HG03575 (cell line): ENCODE measurements around the gene RASGRP4.
"Not testable (repeated sequence)": the region's sequence is repeated elsewhere in the genome, so short reads cannot be mapped to it uniquely, and the experiment has no call there.

Experiments used
- ATAC-seq: cut with Tn5 transposase; IDR thresholded peaks from one replicate; pipeline ENCODE4 v1.9.1; 2021; ENCODE audit not compliant: unreplicated experiment, insufficient number of reproducible peaks, low FRiP score; ENCODE audit errors: extremely low read depth

The RASGRP4 gene

GRCh38 chr19:38384209-38385027, 41.6 kb downstream of the RASGRP4 start:
- ATAC-seq, result no peak

DNA sequence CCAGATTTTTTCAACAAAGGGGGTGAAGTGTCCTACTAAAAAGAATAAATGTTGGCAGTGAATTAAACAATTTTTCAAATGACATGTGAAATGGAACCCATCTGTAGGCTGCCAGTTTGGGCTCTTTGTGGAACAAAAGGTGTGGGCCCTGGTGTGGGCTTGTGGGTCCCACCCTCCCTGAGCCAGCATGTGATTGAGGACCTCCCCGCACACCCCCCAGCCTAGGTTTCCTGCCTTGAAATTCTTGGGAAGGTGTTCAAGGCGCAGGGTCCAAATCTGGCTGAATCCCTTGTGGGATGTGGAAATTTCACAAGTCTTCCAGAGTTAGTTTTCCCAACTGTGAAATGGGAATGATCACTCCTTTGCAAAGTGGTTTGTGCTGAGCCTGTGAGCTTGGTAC, 42.3 kb downstream of the RASGRP4 start:
- ATAC-seq, result no peak

GRCh38 chr19:38383184-38383583, 42.8 kb downstream of the RASGRP4 start:
- ATAC-seq, result no peak

- ATAC-seq, result no peak
Measured at GRCh38 chr19:38381138-38381537, 44.9 kb downstream of the RASGRP4 start.

DNA sequence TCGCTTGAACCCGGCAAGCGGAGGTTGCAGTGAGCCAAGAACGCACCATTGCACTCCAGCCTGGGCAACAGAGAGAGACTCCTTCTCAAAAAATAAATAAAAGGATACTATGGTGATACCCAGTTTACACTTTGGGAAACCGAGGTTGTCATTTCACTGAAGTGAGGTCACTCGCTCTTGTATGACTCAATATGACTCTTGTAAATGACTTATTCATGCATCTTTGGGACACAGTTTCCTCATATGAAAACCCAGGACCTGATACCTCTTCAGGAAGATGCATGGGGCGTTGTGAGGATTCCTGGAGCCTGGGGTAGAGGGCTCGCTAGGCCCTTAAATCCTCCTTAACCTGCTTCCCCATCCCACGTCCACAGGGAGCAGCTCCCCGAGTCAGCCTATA, 47.2 kb downstream of the RASGRP4 start:
- ATAC-seq, result no peak

DNA sequence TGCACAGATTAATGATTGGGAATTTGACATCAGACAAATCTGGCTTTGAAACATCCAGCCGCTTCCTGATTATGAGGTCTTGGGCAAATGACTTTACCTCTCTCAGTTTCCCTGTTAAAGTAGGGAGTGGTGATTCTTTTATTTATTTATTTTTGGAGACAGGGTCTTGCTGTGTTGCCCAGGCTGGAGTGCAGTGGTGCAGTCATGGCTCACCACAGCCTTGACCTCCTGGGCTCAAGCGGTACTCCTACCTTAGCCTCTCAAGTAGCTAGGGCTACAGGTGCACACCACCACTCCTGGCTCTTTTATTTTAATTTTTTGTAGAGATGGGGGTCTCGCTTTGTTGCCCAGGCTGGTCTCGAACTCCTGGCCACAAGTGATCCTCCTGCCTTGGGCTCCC, 49.0 kb downstream of the RASGRP4 start:
- no peak for ATAC-seq

DNA sequence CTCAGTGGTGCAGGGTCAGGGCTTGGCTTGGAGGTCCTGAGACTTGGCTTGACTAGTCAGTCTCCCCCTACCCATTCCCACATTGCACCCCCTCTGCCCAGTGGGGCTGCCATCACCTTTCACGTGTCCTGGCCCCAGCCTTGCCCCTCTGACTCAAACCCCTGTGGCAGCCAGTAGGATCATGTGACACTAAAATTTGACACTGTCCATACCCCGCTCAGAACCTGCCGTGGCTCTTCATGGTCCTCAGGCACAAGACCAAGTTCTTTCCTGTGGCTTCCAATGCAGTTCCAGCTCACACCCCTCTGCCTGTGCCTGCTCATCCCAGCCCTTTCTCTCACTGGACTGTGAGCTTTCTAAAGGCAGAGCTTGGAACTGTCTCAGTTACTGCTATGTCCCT, 49.4 kb downstream of the RASGRP4 start:
- no peak for ATAC-seq

GRCh38 chr19:38375748-38376147, 50.3 kb downstream of the RASGRP4 start:
- ATAC-seq, result no peak

GRCh38 chr19:38375098-38375493, 50.9 kb downstream of the RASGRP4 start:
- no peak for ATAC-seq

GRCh38 chr19:38374332-38375097, 51.5 kb downstream of the RASGRP4 start, which contains the start of gene PSMD8:
PSMD8 (plus strand) TSS chr19:38374571; CDS start chr19:38374602, 31 bp downstream.
- peak; percentile 40 for ATAC-seq

GRCh38 chr19:38373907-38374331, 52.1 kb downstream of the RASGRP4 start:
- ATAC-seq, result no peak

DNA sequence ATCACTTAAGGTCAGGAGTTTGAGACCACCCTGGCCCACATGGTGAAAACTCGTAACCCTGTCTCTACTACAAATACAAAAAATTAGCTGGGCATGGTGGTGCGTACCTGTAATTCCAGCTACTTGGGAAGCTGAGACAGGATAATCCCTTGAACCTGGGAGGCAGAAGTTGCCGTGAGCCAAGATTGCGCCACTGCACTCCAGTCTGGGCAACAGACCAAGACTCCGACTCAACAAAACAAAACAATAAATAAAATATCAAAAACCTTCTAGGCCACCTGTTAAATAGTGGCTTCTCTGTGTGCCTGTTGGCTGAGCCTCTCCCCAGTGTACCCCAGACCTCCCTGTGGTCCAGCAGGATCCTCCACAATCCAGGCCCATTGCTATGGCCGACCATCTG, 54.9 kb downstream of the RASGRP4 start:
- no peak for ATAC-seq

GRCh38 chr19:38370299-38370698, 55.7 kb downstream of the RASGRP4 start:
- ATAC-seq, result no peak

GRCh38 chr19:38369584-38369983, 56.4 kb downstream of the RASGRP4 start:
- ATAC-seq, result no peak

DNA sequence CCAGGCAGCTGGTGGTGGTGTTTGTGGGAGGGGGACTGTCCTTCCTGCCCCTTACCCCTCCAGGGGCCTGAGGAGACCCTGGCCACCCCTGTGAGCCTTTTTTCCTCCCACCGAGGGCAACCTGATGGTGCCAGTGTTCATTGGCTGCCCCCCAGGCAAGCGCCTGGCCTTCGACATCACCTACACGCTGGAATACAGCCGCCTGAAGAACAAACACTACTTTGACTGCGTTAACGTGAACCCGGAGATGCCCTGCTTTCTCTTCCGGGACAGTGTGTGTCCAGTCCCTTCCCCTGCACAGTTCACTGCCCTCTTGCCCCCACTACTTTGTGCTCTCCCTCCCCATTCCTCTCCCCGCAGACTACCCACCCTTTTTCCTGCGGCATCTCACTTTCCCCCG, 59.0 kb downstream of the RASGRP4 start:
- ATAC-seq, result no peak

DNA sequence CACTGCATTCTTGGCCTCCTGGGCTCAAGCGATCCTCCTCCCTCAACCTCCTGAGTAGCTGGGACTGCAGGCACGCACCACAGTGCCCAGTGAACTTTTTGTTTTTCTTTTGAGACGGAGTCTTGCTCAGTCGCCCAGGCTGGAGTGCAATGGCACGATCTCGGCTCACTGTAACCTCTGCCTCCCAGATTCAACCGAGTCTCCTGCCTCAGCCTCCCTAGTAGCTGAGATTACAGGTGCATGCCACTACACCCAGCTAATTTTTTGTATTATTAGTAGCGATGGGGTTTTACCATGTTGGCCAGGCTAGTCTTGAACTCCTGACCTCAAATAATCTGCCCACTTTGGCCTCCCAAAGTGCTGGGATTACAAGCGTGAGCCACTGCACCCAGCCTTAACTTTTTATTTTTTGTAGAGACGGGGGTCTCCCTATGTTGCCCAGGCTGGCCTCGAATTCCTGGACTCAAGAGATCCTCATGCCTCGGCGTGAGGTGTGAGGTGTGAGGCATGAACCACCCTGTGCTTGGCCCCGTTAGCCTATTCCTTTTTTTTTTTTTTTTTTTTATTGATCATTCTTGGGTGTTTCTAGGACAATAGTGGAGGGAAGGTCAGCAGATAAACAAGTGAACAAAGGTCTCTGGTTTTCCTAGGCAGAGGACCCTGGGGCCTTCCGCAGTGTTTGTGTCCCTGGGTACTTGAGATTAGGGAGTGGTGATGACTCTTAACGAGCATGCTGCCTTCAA, 62.9 kb downstream of the RASGRP4 start:
- not testable (repeated sequence) for ATAC-seq

DNA sequence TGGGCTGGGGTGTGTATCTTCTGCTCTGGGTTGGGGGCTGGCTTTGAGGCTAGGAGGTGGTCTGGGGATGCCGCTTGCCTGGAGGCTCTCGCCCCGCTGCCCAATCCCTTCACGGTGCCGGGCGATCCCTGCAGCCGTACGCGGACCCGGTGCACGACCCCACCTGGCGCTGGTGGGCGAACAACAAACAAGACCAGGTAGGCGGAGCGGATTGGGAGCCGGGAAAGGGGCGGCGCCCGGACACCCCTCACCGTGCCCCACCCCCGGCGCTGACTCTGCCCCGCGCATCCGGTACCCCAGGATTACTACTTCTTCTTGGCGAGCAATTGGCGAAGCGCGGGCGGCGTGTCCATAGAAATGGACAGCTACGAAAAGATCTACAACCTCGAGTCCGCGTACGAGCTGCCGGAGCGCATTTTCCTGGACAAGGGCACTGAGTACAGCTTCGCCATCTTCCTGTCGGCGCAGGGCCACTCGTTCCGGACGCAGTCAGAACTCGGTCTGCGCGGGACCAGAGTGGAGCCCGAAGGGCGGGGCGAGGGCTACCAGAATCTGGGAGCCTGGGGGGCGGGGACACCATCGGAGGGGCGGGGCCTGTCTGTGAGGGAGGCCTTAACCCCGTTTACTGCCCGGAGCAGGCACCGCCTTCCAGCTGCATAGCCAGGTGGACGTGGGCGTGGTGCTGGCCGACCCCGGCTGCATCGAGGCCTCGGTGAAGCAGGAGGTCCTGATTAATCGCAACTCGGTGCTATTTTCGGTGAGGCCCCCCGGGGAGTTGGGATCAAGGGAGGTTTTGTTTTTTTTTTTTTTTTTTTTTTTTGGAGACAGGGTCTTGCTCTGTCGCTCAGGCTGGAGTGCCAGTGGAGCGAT, 63.7 kb downstream of the RASGRP4 start:
- no peak for ATAC-seq

DNA sequence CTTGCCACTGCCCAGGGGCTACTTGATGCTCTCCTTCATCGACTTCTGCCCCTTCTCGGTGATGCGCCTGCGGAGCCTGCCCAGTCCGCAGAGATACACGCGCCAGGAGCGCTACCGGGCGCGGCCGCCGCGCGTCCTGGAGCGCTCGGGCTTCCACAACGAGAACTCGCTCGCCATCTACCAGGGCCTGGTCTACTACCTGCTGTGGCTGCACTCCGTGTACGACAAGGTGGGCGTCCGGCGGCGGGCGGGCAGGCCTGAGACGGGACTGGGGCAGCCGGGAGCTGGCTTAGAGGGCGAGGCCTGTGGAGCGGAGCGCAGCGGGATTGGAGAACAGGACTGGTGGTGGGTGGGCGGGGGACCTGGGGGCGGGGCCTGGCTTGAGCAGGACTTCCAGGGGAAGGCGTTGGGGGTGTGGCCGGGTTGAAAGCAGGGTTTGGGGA, 64.4 kb downstream of the RASGRP4 start:
- ATAC-seq, result no peak
